Panc1 (cell line): ENCODE data around the gene KRT15. TPM values are rescaled to one million over a fixed set of nuclear protein-coding genes. Genes with fewer than 3 reads are reported as not detected.

Experiments
- ATAC-seq: fragments of 200-7000 bp; cut with Tn5 transposase; 2 replicates; pipeline ENCODE4 v1.9.1; 2020; ENCODE audit warnings: mild to moderate bottlenecking, moderate library complexity
- BruUV-seq: library from RNA; stranded (reverse); fragments of 400-500 nt; replicated peaks from 2 replicates; lab custom pipeline; 2021; lab: Mats Ljungman, UMichigan
- CTCF ChIA-PET: fragments of 300-600 bp; sonication (Branson Sonifier 250); formaldehyde crosslinking; loops from one replicate; lab custom pipeline; 2022; ENCODE audit warnings: antibody characterized with exemption; lab: Charles Lee
- POLR2A ChIA-PET: fragments of 300-600 bp; sonication (Branson Sonifier 250); formaldehyde crosslinking; loops from one replicate; lab custom pipeline; 2022; ENCODE audit warnings: antibody characterized with exemption; lab: Charles Lee
- DNase-seq: peaks from one replicate; pipeline ENCODE4 v3.0.0-alpha.2; 2010; ENCODE audit warnings: low read depth, low spot score
- H3K27ac ChIP-seq: 2 replicates; pipeline ENCODE4 v1.5.1; 2011; ENCODE audit warnings: mild to moderate bottlenecking, low read length, inconsistent platforms
- H3K27me3 ChIP-seq: fragments of 200-500 bp; sonication (Bioruptor generic); 2 replicates; pipeline ENCODE4 v1.6.0; 2014; ENCODE audit warnings: low read length, inconsistent platforms; ENCODE audit not compliant: control insufficient read depth, insufficient read depth
- H3K36me3 ChIP-seq: fragments of 200-500 bp; sonication (Bioruptor generic); 2 replicates; pipeline ENCODE4 v1.5.1; 2014; ENCODE audit warnings: inconsistent platforms, mild to moderate bottlenecking, low read length, moderate library complexity; ENCODE audit not compliant: control insufficient read depth, insufficient read depth
- H3K4me1 ChIP-seq: 2 replicates; pipeline ENCODE4 v1.5.1; 2011; ENCODE audit warnings: inconsistent platforms, mild to moderate bottlenecking, low read length, moderate library complexity; ENCODE audit not compliant: control insufficient read depth, insufficient read depth
- H3K4me3 ChIP-seq, 2 experiments: 2 replicates each; pipeline ENCODE4 v1.5.1; 2011 to 2012; ENCODE audit warnings: low read depth in 2 of 2, low read length in 2 of 2, mild to moderate bottlenecking in 2 of 2, inconsistent platforms in 1 of 2, moderate library complexity in 1 of 2
- H3K9me3 ChIP-seq: fragments of 200-500 bp; sonication (Bioruptor generic); 2 replicates; pipeline ENCODE4 v1.5.1; 2014; ENCODE audit warnings: low read depth, mild to moderate bottlenecking, inconsistent platforms, low read length, moderate library complexity; ENCODE audit not compliant: control insufficient read depth, insufficient read depth
- CTCF ChIP-seq: fragments of 450-650 bp; IDR thresholded peaks from 2 replicates; pipeline ENCODE4 v1.5.1; 2017; ENCODE audit warnings: mild to moderate bottlenecking
- POLR2AphosphoS5 ChIP-seq: IDR thresholded peaks from 2 replicates; pipeline ENCODE4 v1.6.1; 2012; ENCODE audit warnings: mild to moderate bottlenecking, low read depth, low read length, moderate library complexity
- REST ChIP-seq, 2 experiments: IDR thresholded peaks; 2 replicates each; pipeline ENCODE4 v1.6.1; 2011 to 2012; ENCODE audit warnings: low read depth in 2 of 2, control low read depth in 1 of 2, low read length in 1 of 2, mild to moderate bottlenecking in 1 of 2, moderate library complexity in 1 of 2; ENCODE audit not compliant: insufficient read depth in 1 of 2
- SIN3A ChIP-seq: IDR thresholded peaks from 2 replicates; pipeline ENCODE4 v1.6.1; 2012; ENCODE audit warnings: low read depth, mild to moderate bottlenecking, low read length, moderate library complexity, borderline replicate concordance; ENCODE audit not compliant: insufficient read depth
- TCF7L2 ChIP-seq: IDR thresholded peaks from 2 replicates; pipeline ENCODE4 v1.6.1; 2011; ENCODE audit warnings: mild to moderate bottlenecking, low read depth, low read length, inconsistent platforms
- in situ Hi-C: cut with HindIII; loops from 2 replicates; pipeline ENCODE4 v1.10.0; 2016; ENCODE audit warnings: low sequenced_read_pairs, low pct_unique_long_range_greater_than_20kb
- intact Hi-C: fragments of 100-400 bp; cut with micrococcal nuclease; formaldehyde crosslinking; loops from one replicate; pipeline ENCODE4 v1.10.0; 2022; ENCODE audit not compliant: unreplicated experiment
- total RNA-seq: library from RNA; stranded (reverse); gene quantifications from one replicate; pipeline ENCODE4 v1.2.1, GENCODE V29; 2021; ENCODE audit not compliant: unreplicated experiment

KRT15 gene
- total RNA-seq, 1 experiment from 2014 or later, result 70.4 TPM

- DNase-seq, result no peak
- Histone ChIP-seq H3K4me3 (no peak overlapping the region), H3K27me3 (no peaks in the 10 kb centered on the region), H3K36me3 (no peaks in the 10 kb centered on the region), H3K9me3 (no peaks in the 10 kb centered on the region), H3K27ac (peak overlapping the region; percentile 78), H3K4me1 (peaks cover 28% of the 10 kb centered on the region)
- intact Hi-C loops, result no loop called here
- TF ChIP-seq CTCF (peak; percentile 85), POLR2AphosphoS5 (no peak), REST (IDR thresholded peaks at IDR 0.05; ENCODE audit: insufficient read depth in 1 of 2, low read depth in 2 of 2, low read length in 1 of 2) (no peak), TCF7L2 (no peak)
- ATAC-seq, result peak; percentile 88
- CTCF ChIA-PET, result no interaction called here
- POLR2A ChIA-PET, result interaction anchor here (0.7 kb wide), 1 partner anchor 83 kb away, joined by 4 read pairs; no protein-coding TSS in a partner anchor
- in situ Hi-C loops, result no loop called here
- no TSS peak for BruUV-seq
These were observed 21.7 kb downstream of the KRT15 start for GRCh38 chr17:41496803-41497484.

GRCh38 chr17:41494524-41494923 is 24.2 kb downstream of the KRT15 start:
- no peaks in the 10 kb centered on the region for H3K27me3 ChIP-seq
- H3K9me3 ChIP-seq, result no peaks in the 10 kb centered on the region
- peak overlapping the region; percentile 2; the same call in 1 of the 2 replicates for H3K27ac ChIP-seq
- H3K4me3 ChIP-seq, result no peak overlapping the region
- no TSS peak for BruUV-seq
- ChIA-PET CTCF (interaction anchor here (0.8 to 1.1 kb wide), 3 partner anchors 54 to 155 kb away, joined by 3 to 4 read pairs (median 3); no protein-coding TSS in a partner anchor), POLR2A (no interaction called here)
- intact Hi-C loops, result no loop called here
- no peaks in the 10 kb centered on the region for H3K36me3 ChIP-seq
- in situ Hi-C loops, result no loop called here
- TF ChIP-seq TCF7L2 (no peak), REST (IDR thresholded peaks at IDR 0.05; ENCODE audit: insufficient read depth in 1 of 2, low read depth in 2 of 2, low read length in 1 of 2) (no peak), POLR2AphosphoS5 (no peak), SIN3A (no peak), CTCF (no peak)
- DNase-seq, result no peak
- ATAC-seq, result 0 out of 2 replicates have a peak, but pooled peaks have one; percentile 35
- H3K4me1 ChIP-seq, result peaks cover 38% of the 10 kb centered on the region
